ENCODE measurements around the gene SERPINA9.

The SERPINA9 gene

DNA sequence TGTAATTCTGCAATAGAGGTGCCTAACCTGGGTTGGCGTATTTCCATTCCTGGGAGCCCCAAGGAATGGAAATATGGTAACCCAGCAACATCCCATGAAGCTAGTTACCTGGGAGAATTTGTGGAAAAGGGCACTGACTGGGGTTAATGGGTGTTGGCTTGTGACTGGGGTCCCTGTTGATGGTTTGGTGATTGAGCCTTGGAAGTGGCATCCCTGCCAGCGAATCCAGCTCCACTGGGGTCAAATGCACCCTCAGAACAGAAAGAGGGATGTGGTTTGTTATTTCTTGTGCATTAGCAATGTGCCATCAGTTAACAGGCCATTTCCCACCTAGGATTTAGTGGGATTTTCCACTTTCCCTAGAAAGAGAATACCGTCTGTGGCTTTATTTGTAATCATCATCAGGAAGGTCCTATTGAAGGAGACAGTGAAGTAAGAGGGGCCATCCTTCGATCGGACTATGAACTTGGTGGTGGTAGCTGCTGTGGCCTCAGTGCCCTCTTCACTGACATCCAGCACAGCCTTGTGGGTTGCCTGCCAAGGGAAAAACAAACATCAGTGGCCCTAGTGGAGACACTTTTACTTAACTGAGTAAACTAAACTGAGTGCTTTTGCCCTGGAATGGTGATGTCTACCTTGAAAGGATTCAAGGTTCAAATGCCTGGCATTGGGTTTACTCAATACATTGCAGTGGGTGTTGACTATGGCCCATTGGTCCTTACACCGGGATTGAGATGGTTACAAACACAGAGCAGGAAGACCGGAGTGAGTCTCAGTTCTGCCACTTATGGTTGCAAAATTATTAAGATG, 13.0 kb downstream of the SERPINA9 start:
- H3K4me1 ChIP-seq (ENCODE audit: insufficient read depth, low read length), result no peaks in the 10 kb centered on the region
- H3K9ac ChIP-seq (ENCODE audit: low read depth, low read length), result no peak overlapping the region

DNA sequence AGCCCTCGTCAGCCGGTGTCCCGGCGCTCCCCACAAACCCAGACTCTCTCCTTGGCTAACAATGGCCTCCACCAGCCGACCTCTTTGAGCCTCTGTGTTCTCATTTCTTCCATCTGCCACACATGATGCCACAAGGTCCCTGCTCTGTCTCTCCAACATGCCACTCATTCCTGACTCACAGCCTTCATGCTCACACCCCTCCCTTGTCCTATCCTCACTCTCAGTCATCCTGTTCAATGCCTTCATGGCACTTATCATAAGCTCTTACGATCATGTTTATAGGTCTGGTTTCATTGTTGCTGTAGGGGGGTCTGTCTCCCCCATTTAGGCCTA, 13.8 kb downstream of the SERPINA9 start:
- no peaks in the 10 kb centered on the region for H3K4me1 ChIP-seq (ENCODE audit: insufficient read depth, low read length)
- H3K9ac ChIP-seq (ENCODE audit: low read depth, low read length), result no peak overlapping the region
- peaks cover 5% of the 10 kb centered on the region for H3K9me3 ChIP-seq (ENCODE audit: control insufficient read depth, insufficient read depth, low read length)
- no peaks in the 10 kb centered on the region for H3K36me3 ChIP-seq (ENCODE audit: insufficient read depth, low read length)

More for the DNA sequence above, 13.0 kb downstream of the SERPINA9 start:
- Histone ChIP-seq H3K36me3 (ENCODE audit: insufficient read depth, low read length) (no peaks in the 10 kb centered on the region), H3K9me3 (ENCODE audit: control insufficient read depth, insufficient read depth, low read length) (peaks cover 5% of the 10 kb centered on the region)

DNA sequence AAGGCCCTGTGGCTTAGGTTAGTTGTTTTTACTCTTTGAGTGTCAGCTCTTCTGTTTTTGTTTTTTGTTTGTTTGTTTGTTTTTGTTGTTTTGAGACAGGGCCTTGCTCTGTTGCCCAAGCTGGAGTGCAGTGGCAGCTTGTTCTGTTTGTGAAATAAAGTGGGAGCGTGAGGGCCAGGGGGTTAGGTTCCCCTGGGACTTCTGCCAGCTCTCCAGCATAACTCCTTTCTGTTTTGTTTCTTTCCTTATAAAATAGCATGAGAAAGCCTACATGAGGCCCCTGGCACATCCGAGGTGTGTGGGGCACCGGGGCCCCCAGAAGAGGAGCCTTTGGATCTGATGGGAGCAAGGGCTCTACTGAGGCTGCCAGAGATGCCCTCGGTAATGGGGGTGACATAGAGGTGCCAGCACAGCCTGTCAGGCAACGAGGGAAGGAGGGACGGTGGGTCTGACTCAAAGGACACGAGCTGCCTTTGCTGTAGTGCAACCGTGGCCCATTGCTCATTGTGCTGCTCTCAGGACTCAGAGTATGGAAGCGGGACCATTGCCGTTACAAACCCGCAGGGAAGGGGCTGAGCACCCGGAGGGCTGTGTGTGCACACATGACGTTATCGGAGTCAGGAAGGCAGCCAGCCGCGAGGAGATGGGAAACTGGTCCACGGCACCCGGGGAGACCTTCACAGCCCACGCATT, 14.3 kb downstream of the SERPINA9 start:
- no peaks in the 10 kb centered on the region for H3K36me3 ChIP-seq (ENCODE audit: insufficient read depth, low read length)
- H3K9ac ChIP-seq (ENCODE audit: low read depth, low read length), result no peak overlapping the region
- no peaks in the 10 kb centered on the region for H3K4me1 ChIP-seq (ENCODE audit: insufficient read depth, low read length)
- peaks cover 5% of the 10 kb centered on the region for H3K9me3 ChIP-seq (ENCODE audit: control insufficient read depth, insufficient read depth, low read length)

DNA sequence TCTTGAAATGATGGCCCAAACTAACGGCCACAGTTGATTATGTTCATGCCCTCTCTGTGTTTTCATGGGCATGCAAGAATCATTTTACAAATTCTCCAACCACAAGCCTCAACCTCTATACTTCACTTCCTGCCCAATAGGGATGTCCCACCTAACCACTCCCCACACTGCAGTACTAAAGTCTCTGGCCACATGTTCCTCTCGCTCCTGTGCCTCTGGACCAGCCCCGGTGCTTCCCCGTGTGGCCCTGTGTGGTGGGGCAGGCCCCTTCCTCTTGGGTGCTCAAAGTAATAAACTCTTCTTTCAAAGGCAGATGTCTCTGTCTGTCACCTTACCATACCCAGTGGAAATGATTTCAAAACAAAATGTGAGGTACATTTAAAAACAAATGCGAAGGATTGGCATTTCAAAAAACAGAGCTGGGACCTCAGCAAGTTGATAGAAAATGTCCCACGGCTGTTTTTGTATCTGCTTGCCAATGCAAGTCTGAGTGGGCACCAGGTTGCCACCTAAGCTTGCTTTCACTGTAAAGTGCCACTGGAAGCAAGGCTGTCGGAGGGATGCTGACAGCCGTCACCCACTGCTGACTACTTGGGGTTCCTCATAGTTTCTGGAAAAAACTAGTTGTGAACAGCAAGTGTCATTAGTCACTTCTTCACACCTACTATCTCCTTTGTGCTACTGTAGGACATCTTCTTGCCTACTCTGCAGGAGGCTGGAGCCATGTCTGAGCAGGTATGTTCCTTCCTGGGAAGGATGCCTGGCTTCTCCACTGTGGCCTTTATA, 15.2 kb downstream of the SERPINA9 start:
- Histone ChIP-seq H3K9ac (ENCODE audit: low read depth, low read length) (no peak overlapping the region), H3K36me3 (ENCODE audit: insufficient read depth, low read length) (no peaks in the 10 kb centered on the region), H3K9me3 (ENCODE audit: control insufficient read depth, insufficient read depth, low read length) (peaks cover 5% of the 10 kb centered on the region), H3K4me1 (ENCODE audit: insufficient read depth, low read length) (no peaks in the 10 kb centered on the region)

DNA sequence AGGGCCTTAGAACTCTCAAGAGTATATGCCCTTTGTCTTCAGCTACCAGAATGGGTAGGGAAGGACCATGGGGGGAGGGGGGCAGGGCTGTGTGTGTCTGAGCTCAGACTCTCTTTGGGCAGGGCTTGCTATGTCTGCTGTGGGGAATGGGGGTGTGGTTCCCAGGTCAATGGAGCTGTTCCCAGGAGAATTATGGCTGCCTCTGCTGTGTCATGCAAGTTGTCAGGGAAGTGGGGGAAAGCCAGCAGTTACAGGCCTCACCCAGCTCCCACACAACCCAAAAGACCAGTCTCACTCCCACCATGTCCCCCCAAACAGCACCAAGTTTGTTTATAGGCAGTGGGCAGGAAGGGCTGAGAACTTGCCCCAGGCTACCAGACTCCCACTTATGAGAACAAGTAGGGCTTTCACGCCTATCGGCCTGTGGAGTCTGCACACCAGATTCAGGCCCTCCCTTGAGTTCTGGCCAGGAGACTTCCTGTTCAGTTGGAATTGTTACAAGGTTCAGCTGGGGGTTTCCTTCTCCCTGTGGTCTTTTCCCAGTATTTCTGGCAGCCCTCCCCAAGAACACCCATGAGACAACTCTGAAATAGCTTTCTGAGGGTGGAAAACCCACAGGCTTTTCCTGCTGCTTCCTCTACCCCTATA, 17.3 kb downstream of the SERPINA9 start:
- Histone ChIP-seq H3K36me3 (ENCODE audit: insufficient read depth, low read length) (no peaks in the 10 kb centered on the region), H3K9me3 (ENCODE audit: control insufficient read depth, insufficient read depth, low read length) (no peaks in the 10 kb centered on the region; the same call in none of the 2 replicates), H3K9ac (ENCODE audit: low read depth, low read length) (no peak overlapping the region), H3K4me1 (ENCODE audit: insufficient read depth, low read length) (no peaks in the 10 kb centered on the region)

- H3K9me3 ChIP-seq (ENCODE audit: control insufficient read depth, insufficient read depth, low read length), result no peaks in the 10 kb centered on the region; the same call in none of the 2 replicates
- H3K9ac ChIP-seq (ENCODE audit: low read depth, low read length), result no peak overlapping the region
- no peaks in the 10 kb centered on the region for H3K36me3 ChIP-seq (ENCODE audit: insufficient read depth, low read length)
- H3K4me1 ChIP-seq (ENCODE audit: insufficient read depth, low read length), result no peaks in the 10 kb centered on the region
Observed at GRCh38 chr14:94458096-94458495, 17.9 kb downstream of the SERPINA9 start.

DNA sequence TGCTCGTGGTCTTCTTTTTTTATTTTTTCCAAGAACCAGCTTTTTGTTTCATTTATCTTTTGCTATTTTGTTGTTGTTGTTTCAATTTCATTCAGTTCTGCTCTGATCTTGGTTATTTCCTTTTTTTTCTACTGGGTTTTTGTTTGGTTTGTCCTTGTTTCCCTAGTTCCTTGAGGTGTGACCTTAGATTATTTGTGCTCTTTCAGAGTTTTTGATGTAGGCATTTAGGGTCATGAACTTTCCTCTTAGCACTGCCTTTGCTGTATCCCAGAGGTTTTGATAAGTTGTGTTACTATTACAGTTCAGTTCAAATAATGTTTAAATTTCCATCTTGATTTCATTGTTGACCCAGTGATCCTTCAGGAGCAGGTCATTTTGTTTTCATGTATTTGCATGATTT, 20.1 kb downstream of the SERPINA9 start:
- no peaks in the 10 kb centered on the region for H3K36me3 ChIP-seq (ENCODE audit: insufficient read depth, low read length)
- H3K4me1 ChIP-seq (ENCODE audit: insufficient read depth, low read length), result peaks cover 18% of the 10 kb centered on the region
- H3K9me3 ChIP-seq (ENCODE audit: control insufficient read depth, insufficient read depth, low read length), result no peaks in the 10 kb centered on the region; the same call in none of the 2 replicates
- H3K9ac ChIP-seq (ENCODE audit: low read depth, low read length), result no peak overlapping the region

DNA sequence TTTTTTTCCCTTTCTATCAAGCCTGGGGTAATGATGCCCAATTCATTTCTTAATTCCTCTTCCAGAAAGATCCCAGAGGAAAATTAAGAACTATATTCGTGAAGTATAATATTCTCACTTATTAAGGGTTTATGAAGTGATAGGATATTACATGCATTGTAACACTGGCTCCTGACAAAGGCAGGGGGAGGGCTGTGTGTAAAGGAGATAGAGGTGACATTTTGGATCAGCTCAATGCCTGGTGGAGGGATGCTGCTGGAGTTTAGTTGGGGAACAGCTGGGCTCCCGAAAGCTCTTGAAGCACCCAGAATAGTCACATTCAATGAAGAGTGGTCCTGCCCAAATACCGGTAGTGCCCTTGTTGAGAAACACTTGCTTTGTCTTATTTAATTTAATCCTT, 24.2 kb downstream of the SERPINA9 start:
- Histone ChIP-seq H3K9ac (ENCODE audit: low read depth, low read length) (no peak overlapping the region), H3K9me3 (ENCODE audit: control insufficient read depth, insufficient read depth, low read length) (no peaks in the 10 kb centered on the region; the same call in 1 of the 2 replicates), H3K36me3 (ENCODE audit: insufficient read depth, low read length) (no peaks in the 10 kb centered on the region), H3K4me1 (ENCODE audit: insufficient read depth, low read length) (peaks cover 28% of the 10 kb centered on the region)

DNA sequence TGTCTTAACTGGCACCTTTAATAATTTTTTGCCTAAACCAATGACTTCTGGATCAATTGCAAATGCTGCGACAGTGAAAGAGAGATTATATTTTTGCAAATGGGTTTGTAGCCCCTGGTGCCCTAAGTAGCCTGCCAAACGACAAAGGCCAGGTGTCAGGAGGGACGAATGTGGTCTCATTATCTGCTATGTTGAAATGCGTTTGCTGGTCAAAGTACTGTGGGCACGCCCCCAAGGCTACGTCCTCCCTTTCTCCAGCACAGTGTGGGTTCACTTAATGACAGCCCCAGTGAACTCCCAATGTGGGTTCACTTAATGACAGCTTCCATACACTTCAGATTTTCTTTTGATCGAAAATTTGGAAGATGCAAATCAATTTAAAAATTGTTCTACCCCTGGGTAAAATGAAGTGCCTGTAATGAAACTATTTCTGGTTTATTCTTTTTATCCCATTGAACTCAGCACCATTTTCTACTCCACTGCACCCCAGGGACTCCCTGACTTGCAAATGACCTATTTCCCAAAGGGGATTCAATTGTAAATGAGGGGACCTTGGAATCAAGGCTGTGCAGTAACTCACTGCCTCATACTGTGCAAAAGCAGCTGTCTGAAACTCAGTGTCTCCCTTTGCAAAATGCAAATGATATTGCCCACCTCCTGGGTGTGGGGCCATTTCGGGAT, 24.8 kb downstream of the SERPINA9 start:
- peaks cover 28% of the 10 kb centered on the region for H3K4me1 ChIP-seq (ENCODE audit: insufficient read depth, low read length)
- H3K9ac ChIP-seq (ENCODE audit: low read depth, low read length), result no peak overlapping the region
- H3K9me3 ChIP-seq (ENCODE audit: control insufficient read depth, insufficient read depth, low read length), result no peaks in the 10 kb centered on the region
- no peaks in the 10 kb centered on the region for H3K36me3 ChIP-seq (ENCODE audit: insufficient read depth, low read length)

GRCh38 chr14:94450722-94451090, 25.3 kb downstream of the SERPINA9 start:
- H3K9ac ChIP-seq (ENCODE audit: low read depth, low read length), result no peak overlapping the region
- H3K9me3 ChIP-seq (ENCODE audit: control insufficient read depth, insufficient read depth, low read length), result no peaks in the 10 kb centered on the region
- H3K36me3 ChIP-seq (ENCODE audit: insufficient read depth, low read length), result no peaks in the 10 kb centered on the region
- H3K4me1 ChIP-seq (ENCODE audit: insufficient read depth, low read length), result peaks cover 28% of the 10 kb centered on the region

DNA sequence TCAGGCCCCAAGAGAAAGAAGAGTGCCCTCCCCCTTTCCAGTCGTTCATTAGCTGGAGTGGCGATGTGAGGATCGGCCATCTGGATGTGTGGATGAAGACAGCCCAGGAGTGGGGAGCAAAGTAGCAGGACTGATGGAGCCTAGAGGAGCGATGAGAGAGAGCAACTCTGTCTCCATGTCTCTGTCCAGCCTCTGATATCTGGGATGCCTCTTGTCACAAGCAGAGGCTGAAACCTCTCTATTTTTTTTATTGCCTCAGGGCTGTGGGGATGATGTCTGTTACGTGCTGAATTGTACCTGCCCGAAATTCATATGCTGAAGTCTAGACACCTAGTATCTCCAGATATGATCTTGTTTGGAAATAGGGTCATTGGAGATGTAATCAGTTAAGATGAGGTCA, 26.1 kb downstream of the SERPINA9 start:
- no peaks in the 10 kb centered on the region for H3K9me3 ChIP-seq (ENCODE audit: control insufficient read depth, insufficient read depth, low read length)
- H3K4me1 ChIP-seq (ENCODE audit: insufficient read depth, low read length), result peaks cover 28% of the 10 kb centered on the region
- H3K9ac ChIP-seq (ENCODE audit: low read depth, low read length), result no peak overlapping the region
- no peaks in the 10 kb centered on the region for H3K36me3 ChIP-seq (ENCODE audit: insufficient read depth, low read length)

- no peaks in the 10 kb centered on the region for H3K9me3 ChIP-seq (ENCODE audit: control insufficient read depth, insufficient read depth, low read length)
- peaks cover 28% of the 10 kb centered on the region for H3K4me1 ChIP-seq (ENCODE audit: insufficient read depth, low read length)
- H3K36me3 ChIP-seq (ENCODE audit: insufficient read depth, low read length), result no peaks in the 10 kb centered on the region
- no peak overlapping the region for H3K9ac ChIP-seq (ENCODE audit: low read depth, low read length)
Observed at GRCh38 chr14:94448071-94448808, 27.8 kb downstream of the SERPINA9 start.

GRCh38 chr14:94447206-94447605, 28.8 kb downstream of the SERPINA9 start:
- Histone ChIP-seq H3K36me3 (ENCODE audit: insufficient read depth, low read length) (no peaks in the 10 kb centered on the region), H3K4me1 (ENCODE audit: insufficient read depth, low read length) (peaks cover 22% of the 10 kb centered on the region), H3K9ac (ENCODE audit: low read depth, low read length) (no peak overlapping the region), H3K9me3 (ENCODE audit: control insufficient read depth, insufficient read depth, low read length) (no peaks in the 10 kb centered on the region)
